Parathyroid adenoma (tissue), 2 donors: ENCODE measurements around the gene SLC9A9.

ENCODE experiments used
- H2AFZ ChIP-seq: fragments of 300-600 bp; sonication (generic); one replicate; pipeline ENCODE4 v1.7.0; 2017; ENCODE audit warnings: antibody characterized with exemption, mild to moderate bottlenecking
- H3K27ac ChIP-seq: fragments of 300-600 bp; sonication (generic); one replicate; pipeline ENCODE4 v1.7.0; 2017
- H3K27me3 ChIP-seq: fragments of 300-600 bp; sonication (generic); one replicate; pipeline ENCODE4 v1.7.0; 2017; ENCODE audit warnings: low read length; ENCODE audit not compliant: control insufficient read depth, insufficient read depth
- H3K36me3 ChIP-seq: fragments of 300-600 bp; sonication (generic); one replicate; pipeline ENCODE4 v1.7.0; 2017; ENCODE audit warnings: low read length; ENCODE audit not compliant: control insufficient read depth, insufficient read depth
- H3K4me1 ChIP-seq: fragments of 300-600 bp; sonication (generic); one replicate; pipeline ENCODE4 v1.7.0; 2017; ENCODE audit warnings: control low read depth
- H3K4me2 ChIP-seq: fragments of 300-600 bp; sonication (generic); one replicate; pipeline ENCODE4 v1.7.0; 2017; ENCODE audit warnings: low read length
- H3K4me3 ChIP-seq: fragments of 300-600 bp; sonication (generic); one replicate; pipeline ENCODE4 v1.7.0; 2017; ENCODE audit warnings: low read depth, low read length
- H3K79me2 ChIP-seq: fragments of 300-600 bp; sonication (generic); one replicate; pipeline ENCODE4 v1.7.0; 2017; ENCODE audit warnings: control low read depth
- H3K9ac ChIP-seq: fragments of 300-600 bp; sonication (generic); one replicate; pipeline ENCODE4 v1.7.0; 2017; ENCODE audit warnings: mild to moderate bottlenecking
- H3K9me3 ChIP-seq: fragments of 300-600 bp; sonication (generic); one replicate; pipeline ENCODE4 v1.7.0; 2017; ENCODE audit warnings: low read length; ENCODE audit not compliant: control insufficient read depth
- TF ChIP-seq, protein P1 (sequence below): fragments of 300-600 bp; sonication (generic); IDR thresholded peaks from one replicate; pipeline ENCODE4 v1.7.0; 2017; ENCODE audit warnings: antibody characterized with exemption, mild to moderate bottlenecking
- donor health status: primary hyperparathyroidism.

The SLC9A9 gene

DNA sequence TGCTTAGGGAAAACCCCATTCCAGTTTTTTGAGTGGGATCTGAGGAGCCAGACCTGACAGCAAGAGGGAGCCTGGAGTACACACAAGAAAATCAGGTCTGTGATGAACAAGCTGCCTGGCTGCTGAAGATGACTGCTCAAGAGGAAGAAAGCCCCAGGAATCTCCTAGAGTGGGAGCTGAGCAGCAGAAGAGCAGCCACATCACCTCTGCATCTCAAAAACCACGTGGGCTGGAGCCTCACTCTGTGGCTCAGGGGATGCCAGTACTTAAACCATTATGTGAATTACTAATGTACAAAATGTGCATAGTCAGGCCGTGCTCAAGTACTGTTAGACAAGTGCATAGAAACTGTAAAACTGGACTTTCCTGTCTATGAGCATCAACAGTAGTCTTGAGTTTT, 52.4 kb downstream of the SLC9A9 start:
- H3K9me3 ChIP-seq = no peaks in the 10 kb centered on the region
- H3K9ac ChIP-seq = no peak overlapping the region
- H2AFZ ChIP-seq = no peak overlapping the region
- H3K27ac ChIP-seq = no peak overlapping the region
- peaks cover 4% of the 10 kb centered on the region for H3K36me3 ChIP-seq
- no peaks in the 10 kb centered on the region for H3K27me3 ChIP-seq
- H3K4me3 ChIP-seq = no peak overlapping the region
- TF ChIP-seq, protein P1, sequence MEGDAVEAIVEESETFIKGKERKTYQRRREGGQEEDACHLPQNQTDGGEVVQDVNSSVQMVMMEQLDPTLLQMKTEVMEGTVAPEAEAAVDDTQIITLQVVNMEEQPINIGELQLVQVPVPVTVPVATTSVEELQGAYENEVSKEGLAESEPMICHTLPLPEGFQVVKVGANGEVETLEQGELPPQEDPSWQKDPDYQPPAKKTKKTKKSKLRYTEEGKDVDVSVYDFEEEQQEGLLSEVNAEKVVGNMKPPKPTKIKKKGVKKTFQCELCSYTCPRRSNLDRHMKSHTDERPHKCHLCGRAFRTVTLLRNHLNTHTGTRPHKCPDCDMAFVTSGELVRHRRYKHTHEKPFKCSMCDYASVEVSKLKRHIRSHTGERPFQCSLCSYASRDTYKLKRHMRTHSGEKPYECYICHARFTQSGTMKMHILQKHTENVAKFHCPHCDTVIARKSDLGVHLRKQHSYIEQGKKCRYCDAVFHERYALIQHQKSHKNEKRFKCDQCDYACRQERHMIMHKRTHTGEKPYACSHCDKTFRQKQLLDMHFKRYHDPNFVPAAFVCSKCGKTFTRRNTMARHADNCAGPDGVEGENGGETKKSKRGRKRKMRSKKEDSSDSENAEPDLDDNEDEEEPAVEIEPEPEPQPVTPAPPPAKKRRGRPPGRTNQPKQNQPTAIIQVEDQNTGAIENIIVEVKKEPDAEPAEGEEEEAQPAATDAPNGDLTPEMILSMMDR = no peak
- no peak overlapping the region for H3K4me2 ChIP-seq
- H3K4me1 ChIP-seq = no peaks in the 10 kb centered on the region
- no peaks in the 10 kb centered on the region for H3K79me2 ChIP-seq

DNA sequence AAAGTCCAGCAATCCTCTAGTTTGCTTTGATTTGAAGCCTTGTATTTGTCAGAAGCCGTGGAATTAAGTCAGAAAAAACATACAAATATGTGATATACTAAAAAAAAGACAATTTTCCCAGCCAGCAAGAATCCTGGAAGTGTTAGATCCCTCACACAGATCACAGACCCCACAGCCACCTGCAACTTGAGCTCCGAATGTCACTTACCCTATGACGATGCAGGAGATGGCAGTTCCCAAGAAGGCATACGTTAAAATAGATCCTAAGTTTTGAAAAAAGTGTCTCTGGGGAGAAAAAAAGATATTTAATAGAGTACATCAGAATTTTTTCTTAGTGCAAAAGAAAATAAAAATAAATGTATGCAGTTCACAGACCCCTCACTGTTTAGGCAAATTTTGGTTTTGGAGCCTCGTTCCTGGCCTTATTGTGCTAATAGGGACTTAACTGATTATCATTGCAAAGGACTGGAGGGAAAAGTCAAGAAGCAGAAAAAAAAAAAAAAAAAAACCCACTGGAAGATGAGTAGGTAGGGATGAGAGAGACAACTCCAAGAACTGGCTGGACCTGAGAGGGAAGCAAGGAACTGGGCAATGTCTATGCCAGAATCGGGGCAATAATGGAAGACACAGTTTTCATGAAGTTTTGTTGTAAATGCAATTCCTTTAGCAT, 53.3 kb downstream of the SLC9A9 start:
- no peak overlapping the region for H3K9ac ChIP-seq
- H3K27me3 ChIP-seq = no peaks in the 10 kb centered on the region
- TF ChIP-seq, protein P1 = no peak
- no peaks in the 10 kb centered on the region for H3K79me2 ChIP-seq
- no peaks in the 10 kb centered on the region for H3K4me1 ChIP-seq
- H3K4me3 ChIP-seq = no peak overlapping the region
- H3K27ac ChIP-seq = no peak overlapping the region
- H2AFZ ChIP-seq = no peak overlapping the region
- H3K36me3 ChIP-seq = peaks cover 4% of the 10 kb centered on the region
- no peaks in the 10 kb centered on the region for H3K9me3 ChIP-seq
- no peak overlapping the region for H3K4me2 ChIP-seq

DNA sequence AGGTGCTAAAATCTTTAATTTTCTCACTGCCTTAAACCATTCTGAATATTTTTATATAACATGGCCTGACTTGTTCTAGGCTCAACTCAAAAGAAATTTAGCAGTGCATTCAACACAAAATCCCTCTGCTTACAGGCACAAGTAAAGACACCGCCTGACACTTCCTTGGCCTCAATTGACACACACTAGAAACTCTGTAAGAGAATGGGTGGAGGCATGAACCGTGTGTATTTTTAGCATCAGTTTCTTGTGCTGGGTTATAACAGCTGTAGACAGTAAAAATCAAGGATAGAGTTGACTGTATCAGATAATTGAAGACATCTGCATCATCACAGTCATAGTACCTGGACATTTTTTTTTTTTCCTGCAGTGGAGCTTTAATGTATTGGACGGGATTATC, 54.3 kb downstream of the SLC9A9 start:
- Histone ChIP-seq H3K4me3 (no peak overlapping the region), H3K27ac (no peak overlapping the region)

DNA sequence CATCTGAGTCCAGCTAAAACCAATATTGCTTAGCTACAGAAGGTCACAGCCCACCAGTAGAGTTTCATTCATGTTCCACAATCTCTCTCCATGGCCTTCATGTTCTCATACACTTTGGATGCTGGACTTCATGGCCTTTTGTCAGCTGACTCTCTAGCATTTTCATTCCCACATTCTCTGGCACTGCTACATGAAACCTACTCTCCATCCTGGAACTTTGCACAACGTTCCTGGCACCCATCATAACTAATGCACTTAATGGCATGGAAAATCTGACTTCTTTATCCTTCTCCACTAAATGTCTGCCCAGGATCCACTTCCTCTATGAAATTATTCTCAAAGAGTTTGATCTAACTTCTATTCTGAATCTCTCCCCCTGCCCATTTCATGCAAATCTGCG, 56.9 kb downstream of the SLC9A9 start:
- Histone ChIP-seq H3K27ac (no peak overlapping the region), H3K4me3 (no peak overlapping the region), H3K9ac (no peak overlapping the region), H3K27me3 (no peaks in the 10 kb centered on the region), H3K4me1 (no peaks in the 10 kb centered on the region), H3K36me3 (peaks cover 4% of the 10 kb centered on the region), H3K9me3 (no peaks in the 10 kb centered on the region), H3K4me2 (no peak overlapping the region), H2AFZ (no peak overlapping the region), H3K79me2 (no peaks in the 10 kb centered on the region)
- TF ChIP-seq, protein P1 = no peak

More for the DNA sequence above, 54.3 kb downstream of the SLC9A9 start:
- no peaks in the 10 kb centered on the region for H3K4me1 ChIP-seq
- peaks cover 4% of the 10 kb centered on the region for H3K36me3 ChIP-seq
- no peaks in the 10 kb centered on the region for H3K9me3 ChIP-seq
- TF ChIP-seq, protein P1 = no peak
- no peak overlapping the region for H3K4me2 ChIP-seq
- H2AFZ ChIP-seq = no peak overlapping the region
- H3K9ac ChIP-seq = no peak overlapping the region
- H3K79me2 ChIP-seq = no peaks in the 10 kb centered on the region
- H3K27me3 ChIP-seq = no peaks in the 10 kb centered on the region
